Measurements from ENCODE around the gene COPZ1.
A peak's percentile ranks its signal among the peaks of the same experiment; 100 is the strongest.

Gene COPZ1

GRCh38 chr12:54324617-54325441, at the start of gene COPZ1:
Gene COPZ1 (plus strand): TSS chr12:54325131. CDS start chr12:54325164, 33 bp downstream.
- H3K27me3 Mint-ChIP-seq (ENCODE audit: low read depth, poor library complexity): no peaks in the 10 kb centered on the region
- peak within 1 kb of the TSS; percentile 98 for H3K4me3 Mint-ChIP-seq
- peak; percentile 90 for DNase-seq
- TF ChIP-seq CTCF (IDR thresholded peaks at IDR 0.05): peak; percentile 62
- H3K9me3 Mint-ChIP-seq: no peaks in the 10 kb centered on the region
- H3K27ac Mint-ChIP-seq: peak within 1 kb of the TSS; percentile 99
- H3K4me1 Mint-ChIP-seq: peaks cover 45% of the 10 kb centered on the region
- no peaks in the 10 kb centered on the region for H3K36me3 Mint-ChIP-seq (ENCODE audit: low read depth)

GRCh38 chr12:54276368-54276767, 48.6 kb upstream of the COPZ1 start:
- no peak overlapping the region for H3K4me3 Mint-ChIP-seq
- no peak for TF ChIP-seq CTCF (IDR thresholded peaks at IDR 0.05)
- peak overlapping the region; percentile 64 for H3K27ac Mint-ChIP-seq
- peaks cover 50% of the 10 kb centered on the region for H3K4me1 Mint-ChIP-seq
- H3K9me3 Mint-ChIP-seq: no peaks in the 10 kb centered on the region
- DNase-seq: no peak
- peaks cover 62% of the 10 kb centered on the region for H3K36me3 Mint-ChIP-seq (ENCODE audit: low read depth)
- H3K27me3 Mint-ChIP-seq (ENCODE audit: low read depth, poor library complexity): no peaks in the 10 kb centered on the region

GRCh38 chr12:54277823-54278276, 47.1 kb upstream of the COPZ1 start:
- Mint-ChIP-seq H3K27me3 (ENCODE audit: low read depth, poor library complexity) (peaks cover 3% of the 10 kb centered on the region), H3K36me3 (ENCODE audit: low read depth) (peaks cover 47% of the 10 kb centered on the region), H3K4me3 (no peak overlapping the region), H3K9me3 (no peaks in the 10 kb centered on the region), H3K4me1 (peaks cover 65% of the 10 kb centered on the region), H3K27ac (no peak overlapping the region)
- TF ChIP-seq CTCF (IDR thresholded peaks at IDR 0.05): no peak
- no peak for DNase-seq

GRCh38 chr12:54279227-54279631, 45.7 kb upstream of the COPZ1 start:
- Mint-ChIP-seq H3K27ac (no peak overlapping the region), H3K36me3 (ENCODE audit: low read depth) (peaks cover 34% of the 10 kb centered on the region), H3K4me3 (no peak overlapping the region), H3K4me1 (peaks cover 70% of the 10 kb centered on the region), H3K9me3 (no peaks in the 10 kb centered on the region), H3K27me3 (ENCODE audit: low read depth, poor library complexity) (peaks cover 3% of the 10 kb centered on the region)
- no peak for DNase-seq
- no peak for TF ChIP-seq CTCF (IDR thresholded peaks at IDR 0.05)

DNA sequence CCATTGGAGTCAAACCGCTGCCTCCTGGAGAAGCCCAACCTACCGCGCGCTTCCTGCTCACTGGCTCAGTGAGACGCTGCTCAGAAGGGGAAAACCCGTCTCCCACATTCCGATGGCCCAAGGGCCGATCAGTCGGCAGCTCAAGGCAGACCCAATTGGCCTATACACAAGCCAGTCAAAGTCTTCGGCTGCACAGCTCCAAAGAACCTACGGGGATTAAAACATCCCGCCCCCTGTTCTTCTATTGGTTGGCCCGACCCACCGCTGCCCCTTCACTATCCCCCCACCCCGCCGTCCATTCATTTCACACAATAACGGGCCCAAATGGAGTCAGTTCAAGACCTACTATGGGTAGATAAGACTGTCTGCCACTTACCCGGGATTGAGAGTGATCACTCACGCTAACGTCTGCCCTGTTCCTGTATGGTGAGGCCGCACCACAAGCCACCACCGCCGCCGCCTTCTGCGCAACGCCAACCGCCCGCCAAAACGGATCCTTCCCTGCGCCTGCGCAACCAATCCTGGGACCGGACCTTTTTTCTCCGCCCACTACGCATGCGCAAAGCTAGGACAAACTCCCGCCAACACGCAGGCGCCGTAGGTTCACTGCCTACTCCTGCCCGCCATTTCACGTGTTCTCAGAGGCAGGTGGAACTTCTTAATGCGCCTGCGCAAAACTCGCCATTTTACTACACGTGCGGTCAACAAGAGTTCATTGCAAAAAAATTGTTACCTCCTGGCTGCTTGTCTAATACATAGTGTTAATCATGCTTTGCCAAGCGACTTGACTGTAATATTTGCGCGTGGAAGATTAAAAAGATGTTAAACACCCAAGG, 45.1 kb upstream of the COPZ1 start, which contains the start of gene CBX5:
Gene CBX5, minus strand, starts transcription at position 491 of the 836 bp plus-strand sequence. CDS start 22,472 bp downstream, outside the sequence.
- Mint-ChIP-seq H3K4me3 (no peak within 1 kb of the TSS), H3K9me3 (no peaks in the 10 kb centered on the region), H3K36me3 (ENCODE audit: low read depth) (peaks cover 27% of the 10 kb centered on the region), H3K27ac (no peak within 1 kb of the TSS), H3K27me3 (ENCODE audit: low read depth, poor library complexity) (peaks cover 3% of the 10 kb centered on the region), H3K4me1 (peaks cover 70% of the 10 kb centered on the region)
- TF ChIP-seq CTCF (IDR thresholded peaks at IDR 0.05): no peak
- peak; percentile 99 for DNase-seq

All from nephron progenitor cell (in vitro differentiated cells).